CD4-positive, alpha-beta T cell treated with Interleukin-15 for 1 hour (primary cell): Measurements from ENCODE around the gene LMBRD1.

Experiments used
- DNase-seq: peaks from one replicate; pipeline ENCODE4 v3.0.0-alpha.2; 2020

The LMBRD1 gene

DNA sequence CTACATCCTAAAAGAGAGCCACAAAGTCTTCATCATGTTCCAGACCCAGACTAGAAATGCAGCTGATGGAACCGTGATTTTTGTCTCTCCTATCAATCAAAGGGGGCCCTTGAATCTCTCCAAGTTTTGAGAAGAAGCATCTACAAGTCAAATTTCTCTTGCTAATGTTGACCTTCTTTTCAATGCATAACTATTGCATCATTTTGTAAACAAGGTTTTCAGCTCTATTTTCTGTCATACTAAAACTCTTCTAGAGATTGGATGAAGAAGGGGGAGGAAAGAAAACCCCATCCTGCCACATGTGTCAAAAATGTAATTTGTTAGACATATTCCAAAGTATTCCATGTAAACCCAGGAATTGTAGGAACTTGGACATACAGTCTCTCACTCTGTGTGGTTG lies 169.2 kb downstream of the LMBRD1 start:
- DNase-seq: no peak

DNA sequence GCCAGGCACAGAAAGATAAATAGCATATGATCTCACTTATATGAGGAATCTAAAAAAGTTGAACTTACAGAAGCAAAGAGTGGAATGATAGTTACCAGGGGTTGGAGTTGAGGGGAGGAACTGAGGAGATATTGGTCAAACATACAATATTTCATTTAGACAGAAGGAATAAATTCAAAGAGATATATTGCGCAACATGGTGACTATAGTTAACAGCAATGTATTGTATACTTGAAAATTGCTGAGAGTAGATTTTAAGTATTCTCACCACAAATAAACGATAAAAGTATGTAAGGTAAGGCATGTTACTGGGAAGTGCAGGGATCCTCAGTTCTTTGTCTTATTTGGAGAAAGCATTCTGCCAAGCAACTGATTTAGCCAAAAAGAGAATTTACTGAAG lies 171.9 kb downstream of the LMBRD1 start:
- no peak for DNase-seq
